Gastrocnemius medialis (tissue), 4 donors: ENCODE results near the gene KRTAP4-8. TPM values are rescaled to one million over a fixed set of nuclear protein-coding genes. Genes with fewer than 3 reads are reported as not detected.

Experiments
- ATAC-seq, 2 donors: fragments of 150-250 bp; one replicate each; pipeline ENCODE4 v1.9.1; 2016
- DNase-seq, 2 donors: peaks; one replicate each; pipeline ENCODE4 v3.0.0-alpha.2; 2019
- H3K27ac ChIP-seq, 4 donors: fragments of 200-600 bp; sonication (generic); 1 replicate in 1 of 4; 2 replicates in 3 of 4; pipeline ENCODE4 v1.5.1; 2016 to 2018; ENCODE audit warnings: mild to moderate bottlenecking in 2 of 4, moderate library complexity in 1 of 4
- H3K27me3 ChIP-seq, 3 donors: fragments of 200-600 bp; sonication (generic) in 2 of 3; 1 replicate in 1 of 3; 2 replicates in 2 of 3; pipeline versions ENCODE4 v1.5.1 to v1.6.0; 2016 to 2019; ENCODE audit warnings: mild to moderate bottlenecking in 1 of 3, moderate library complexity in 1 of 3
- H3K36me3 ChIP-seq, 2 donors: fragments of 200-600 bp; sonication (generic) in 1 of 2; one replicate each; pipeline ENCODE4 v1.5.1; 2017 to 2018
- H3K4me1 ChIP-seq, 2 donors: fragments of 200-600 bp; sonication (generic) in 1 of 2; one replicate each; pipeline ENCODE4 v1.5.1; 2016 to 2017; ENCODE audit warnings: mild to moderate bottlenecking in 2 of 2
- H3K4me3 ChIP-seq, 4 donors: fragments of 200-600 bp; sonication (generic) in 3 of 4; 1 replicate in 1 of 4; 2 replicates in 3 of 4; pipeline ENCODE4 v1.5.1; 2016 to 2019; ENCODE audit warnings: mild to moderate bottlenecking in 2 of 4
- H3K9me3 ChIP-seq, 3 donors: fragments of 200-600 bp; sonication (generic) in 2 of 3; 1 replicate in 1 of 3; 2 replicates in 2 of 3; pipeline ENCODE4 v1.5.1; 2016 to 2019
- CTCF ChIP-seq, 5 experiments: fragments of 450-650 bp in 3 of 5; fragments of 200-600 bp in 2 of 5; sonication (generic) in 2 of 5; IDR thresholded peaks in 4 of 5; conservative IDR thresholded peaks in 1 of 5; 1 replicate in 4 of 5; 2 replicates in 1 of 5; pipeline ENCODE4 v1.5.1; 2016 to 2019; ENCODE audit warnings: antibody characterized with exemption in 5 of 5, mild to moderate bottlenecking in 3 of 5, moderate library complexity in 3 of 5
- POLR2A ChIP-seq, 2 donors: fragments of 450-650 bp; IDR thresholded peaks; one replicate each; pipeline ENCODE4 v1.6.1; 2017; ENCODE audit warnings: antibody characterized with exemption in 2 of 2, mild to moderate bottlenecking in 2 of 2, moderate library complexity in 2 of 2
- in situ Hi-C, 4 donors: fragments of 200-750 bp; cut with MboI; loops; one replicate each; pipeline versions ENCODE4 v1.15.0 to v1.8.0; 2017; ENCODE audit warnings: low sequenced_read_pairs in 4 of 4
- intact Hi-C: fragments of 100-400 bp; cut with DNase I; formaldehyde crosslinking; loops from one replicate; pipeline ENCODE4 v1.15.1; 2023; ENCODE audit warnings: low total_unique reads
- total RNA-seq, 4 donors: library from RNA; depleted of rRNA; stranded (reverse); fragments of >200 nt; gene quantifications; one replicate each; pipeline versions ENCODE4 v1.1.0 to v1.2.3, GENCODE V29; 2016

The KRTAP4-8 gene
- total RNA-seq, 4 donors from 2014 or later = not detected

DNA sequence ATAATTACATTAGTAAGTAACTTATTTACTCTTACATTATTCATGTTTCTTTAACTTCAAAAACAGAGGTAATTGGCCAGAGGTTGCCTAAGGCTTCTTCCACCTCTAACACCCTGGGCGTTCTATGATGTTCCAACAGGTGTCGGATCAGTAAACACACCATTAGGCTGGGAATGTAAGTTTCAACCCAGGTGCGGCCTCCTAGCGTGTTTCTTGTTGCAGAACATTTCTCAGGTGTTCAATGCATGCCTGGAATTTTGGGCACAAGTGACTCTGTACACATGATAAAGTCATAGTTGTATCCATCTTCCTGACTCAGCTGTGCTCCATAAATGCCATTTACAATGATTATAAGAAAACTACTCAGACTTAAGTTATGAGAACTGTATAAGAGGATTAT is 43.9 kb downstream of the KRTAP4-8 start:
- DNase-seq (no peak), ATAC-seq (no peak)
- in situ Hi-C loops = loop anchor here in 1 of 4 donors (25.0 kb wide), 1 partner anchor 92 kb away; the partner anchor contains the start of gene KRT39
- Histone ChIP-seq H3K4me1 (no peaks in the 10 kb centered on the region), H3K9me3 (peaks cover 0 to 5% (median 0%) of the 10 kb centered on the region in 3 donors), H3K36me3 (no peaks in the 10 kb centered on the region), H3K4me3 (no peak overlapping the region), H3K27ac (no peak overlapping the region), H3K27me3 (peaks cover under 1 to 24% (median 7%) of the 10 kb centered on the region in 3 donors)
- TF ChIP-seq POLR2A (IDR thresholded peaks at IDR 0.05) = no peak
- TF ChIP-seq CTCF (IDR thresholded peaks at IDR 0.05 in 4 of 5, conservative IDR thresholded peaks at IDR 0.05 in 1 of 5) = no peak
- intact Hi-C loops = no loop called here

GRCh38 chr17:41052566-41052965 is 45.4 kb downstream of the KRTAP4-8 start:
- Histone ChIP-seq H3K27ac (no peak overlapping the region), H3K27me3 (peaks cover 3 to 28% (median 9%) of the 10 kb centered on the region in 3 donors), H3K4me3 (no peak overlapping the region), H3K36me3 (no peaks in the 10 kb centered on the region), H3K4me1 (no peaks in the 10 kb centered on the region), H3K9me3 (peaks cover 0 to 5% (median 0%) of the 10 kb centered on the region in 3 donors)
- TF ChIP-seq CTCF (IDR thresholded peaks at IDR 0.05 in 4 of 5, conservative IDR thresholded peaks at IDR 0.05 in 1 of 5) (no peak), POLR2A (IDR thresholded peaks at IDR 0.05) (no peak)
- ATAC-seq (no peak), DNase-seq (no peak)
- intact Hi-C loops (no loop called here), in situ Hi-C loops (loop anchor here in 1 of 4 donors (25.0 kb wide), 1 partner anchor 90 kb away; the partner anchor contains the start of gene KRT39)

GRCh38 chr17:41049110-41049509 is 48.8 kb downstream of the KRTAP4-8 start:
- H3K4me3 ChIP-seq = no peak overlapping the region
- TF ChIP-seq CTCF (IDR thresholded peaks at IDR 0.05 in 4 of 5, conservative IDR thresholded peaks at IDR 0.05 in 1 of 5) = no peak
- no peak for TF ChIP-seq POLR2A (IDR thresholded peaks at IDR 0.05)
- H3K27ac ChIP-seq = no peak overlapping the region
- no peaks in the 10 kb centered on the region for H3K4me1 ChIP-seq
- in situ Hi-C loops = no loop called here
- ATAC-seq (no peak), DNase-seq (no peak)
- no peaks in the 10 kb centered on the region for H3K36me3 ChIP-seq
- H3K9me3 ChIP-seq = peaks cover 0 to 5% (median 0%) of the 10 kb centered on the region in 3 donors
- H3K27me3 ChIP-seq = peaks cover 0 to 24% (median 9%) of the 10 kb centered on the region in 3 donors
- intact Hi-C loops = no loop called here

- Histone ChIP-seq H3K9me3 (peaks cover 0 to 4% (median 0%) of the 10 kb centered on the region in 3 donors), H3K27me3 (peaks cover 0 to 24% (median 9%) of the 10 kb centered on the region in 3 donors), H3K4me1 (no peaks in the 10 kb centered on the region), H3K4me3 (no peak overlapping the region), H3K27ac (no peak overlapping the region), H3K36me3 (no peaks in the 10 kb centered on the region)
- DNase-seq (no peak), ATAC-seq (no peak)
- TF ChIP-seq CTCF (IDR thresholded peaks at IDR 0.05 in 4 of 5, conservative IDR thresholded peaks at IDR 0.05 in 1 of 5) = no peak
- no peak for TF ChIP-seq POLR2A (IDR thresholded peaks at IDR 0.05)
- intact Hi-C loops (no loop called here), in situ Hi-C loops (no loop called here)
These were observed 49.5 kb downstream of the KRTAP4-8 start for GRCh38 chr17:41048441-41048840.

Other genes with a start within 250 kb of the KRTAP4-8 start
- not detected for gene KRT12, start 230.9 kb downstream of the KRTAP4-8 start, total RNA-seq
- gene KRT20, start 212.9 kb downstream of the KRTAP4-8 start, total RNA-seq = 1 to 10 TPM in 1 of 4 donors, not detected in 3; 2.7 TPM
- under 1 TPM in 1 of 4 donors, not detected in 3; 0.42 TPM for gene KRT23, start 160.5 kb downstream of the KRTAP4-8 start, total RNA-seq
- not detected for gene KRT39, start 131.2 kb downstream of the KRTAP4-8 start, total RNA-seq
- gene KRT40, start 113.8 kb downstream of the KRTAP4-8 start, total RNA-seq = not detected
- not detected for gene KRTAP3-3, start 104.0 kb downstream of the KRTAP4-8 start, total RNA-seq
- not detected for gene KRTAP3-2, start 98.2 kb downstream of the KRTAP4-8 start, total RNA-seq
- not detected for gene KRTAP3-1, start 89.0 kb downstream of the KRTAP4-8 start, total RNA-seq
- not detected for gene KRTAP1-5, start 70.9 kb downstream of the KRTAP4-8 start, total RNA-seq
- gene KRTAP1-4, start 67.9 kb downstream of the KRTAP4-8 start, total RNA-seq = not detected
- not detected for gene KRTAP1-3, start 63.3 kb downstream of the KRTAP4-8 start, total RNA-seq
- not detected for gene KRTAP1-1, start 56.7 kb downstream of the KRTAP4-8 start, total RNA-seq
- not detected for gene KRTAP2-1, start 50.8 kb downstream of the KRTAP4-8 start, total RNA-seq
- gene KRTAP2-2, start 42.9 kb downstream of the KRTAP4-8 start, total RNA-seq = not detected
- gene KRTAP2-3, start 38.0 kb downstream of the KRTAP4-8 start, total RNA-seq = not detected
- not detected for gene KRTAP2-4, start 32.3 kb downstream of the KRTAP4-8 start, total RNA-seq
- not detected for gene KRTAP4-7, start 14.0 kb downstream of the KRTAP4-8 start, total RNA-seq
- gene KRTAP4-16, start 4.1 kb upstream of the KRTAP4-8 start, total RNA-seq = not detected
- gene KRTAP4-9, start 7.2 kb upstream of the KRTAP4-8 start, total RNA-seq = not detected
- not detected for gene KRTAP4-11, start 20.2 kb upstream of the KRTAP4-8 start, total RNA-seq
- not detected for gene KRTAP4-12, start 26.0 kb upstream of the KRTAP4-8 start, total RNA-seq
- gene KRTAP4-6, start 42.4 kb upstream of the KRTAP4-8 start, total RNA-seq = not detected
- not detected for gene KRTAP4-5, start 51.7 kb upstream of the KRTAP4-8 start, total RNA-seq
- not detected for gene KRTAP4-4, start 62.6 kb upstream of the KRTAP4-8 start, total RNA-seq
- not detected for gene KRTAP4-3, start 70.1 kb upstream of the KRTAP4-8 start, total RNA-seq
- not detected for gene KRTAP4-2, start 80.1 kb upstream of the KRTAP4-8 start, total RNA-seq
- gene KRTAP4-1, start 86.8 kb upstream of the KRTAP4-8 start, total RNA-seq = not detected
- gene KRTAP9-1, start 91.7 kb upstream of the KRTAP4-8 start, total RNA-seq = not detected
- gene KRTAP9-2, start 128.5 kb upstream of the KRTAP4-8 start, total RNA-seq = not detected
- gene KRTAP9-3, start 134.3 kb upstream of the KRTAP4-8 start, total RNA-seq = not detected
- gene KRTAP9-8, start 139.9 kb upstream of the KRTAP4-8 start, total RNA-seq = not detected
- not detected for gene KRTAP9-4, start 151.5 kb upstream of the KRTAP4-8 start, total RNA-seq
- not detected for gene KRTAP9-9, start 157.2 kb upstream of the KRTAP4-8 start, total RNA-seq
- not detected for gene KRTAP9-6, start 167.2 kb upstream of the KRTAP4-8 start, total RNA-seq
- gene KRTAP9-7, start 177.6 kb upstream of the KRTAP4-8 start, total RNA-seq = not detected
- not detected for gene KRTAP29-1, start 204.7 kb upstream of the KRTAP4-8 start, total RNA-seq
- gene KRTAP16-1, start 211.2 kb upstream of the KRTAP4-8 start, total RNA-seq = not detected
- gene KRTAP17-1, start 217.6 kb upstream of the KRTAP4-8 start, total RNA-seq = not detected